ENCODE results near the gene GSTM3.
"Not testable (repeated sequence)": the region's sequence is repeated elsewhere in the genome, so short reads cannot be mapped to it uniquely, and the experiment has no call there.

DNA sequence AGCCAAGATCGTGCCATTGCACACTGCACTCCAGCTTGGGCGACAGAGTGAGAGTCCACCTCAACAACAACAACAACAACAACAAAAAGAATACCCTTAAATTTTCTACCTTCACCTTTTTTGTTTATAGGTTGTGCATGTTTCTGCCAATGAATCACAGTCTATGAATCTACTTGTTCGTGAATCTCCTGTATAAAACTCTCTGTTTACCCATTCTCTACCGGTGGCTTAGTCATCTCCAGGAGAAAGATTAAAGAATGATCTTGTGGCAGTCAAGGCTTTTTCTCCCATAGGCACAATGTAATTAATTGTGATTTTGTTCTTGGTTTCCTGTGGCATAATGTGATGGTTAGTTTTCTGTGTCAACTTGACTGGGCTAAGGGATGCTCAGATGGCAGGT is 43.0 kb downstream of the GSTM3 start:
- TF ChIP-seq, protein P1, sequence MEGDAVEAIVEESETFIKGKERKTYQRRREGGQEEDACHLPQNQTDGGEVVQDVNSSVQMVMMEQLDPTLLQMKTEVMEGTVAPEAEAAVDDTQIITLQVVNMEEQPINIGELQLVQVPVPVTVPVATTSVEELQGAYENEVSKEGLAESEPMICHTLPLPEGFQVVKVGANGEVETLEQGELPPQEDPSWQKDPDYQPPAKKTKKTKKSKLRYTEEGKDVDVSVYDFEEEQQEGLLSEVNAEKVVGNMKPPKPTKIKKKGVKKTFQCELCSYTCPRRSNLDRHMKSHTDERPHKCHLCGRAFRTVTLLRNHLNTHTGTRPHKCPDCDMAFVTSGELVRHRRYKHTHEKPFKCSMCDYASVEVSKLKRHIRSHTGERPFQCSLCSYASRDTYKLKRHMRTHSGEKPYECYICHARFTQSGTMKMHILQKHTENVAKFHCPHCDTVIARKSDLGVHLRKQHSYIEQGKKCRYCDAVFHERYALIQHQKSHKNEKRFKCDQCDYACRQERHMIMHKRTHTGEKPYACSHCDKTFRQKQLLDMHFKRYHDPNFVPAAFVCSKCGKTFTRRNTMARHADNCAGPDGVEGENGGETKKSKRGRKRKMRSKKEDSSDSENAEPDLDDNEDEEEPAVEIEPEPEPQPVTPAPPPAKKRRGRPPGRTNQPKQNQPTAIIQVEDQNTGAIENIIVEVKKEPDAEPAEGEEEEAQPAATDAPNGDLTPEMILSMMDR (IDR thresholded peaks at IDR 0.05; ENCODE audit: poor library complexity), result not testable (repeated sequence)
- not testable (repeated sequence) for TF ChIP-seq EZH2phosphoT487 (IDR thresholded peaks at IDR 0.05; ENCODE audit: low read depth, severe bottlenecking, unreplicated experiment)
